KMS-11 (cell line): ENCODE measurements around the gene ADGRG6.

Source experiments
- H2AFZ ChIP-seq: fragments of 200-600 bp; sonication (generic); 2 replicates; pipeline ENCODE4 v1.6.1; 2016; ENCODE audit warnings: antibody characterized with exemption, mixed run types, low read depth
- H3K27ac ChIP-seq: fragments of 200-600 bp; sonication (generic); 2 replicates; pipeline ENCODE4 v1.6.1; 2016; ENCODE audit warnings: mild to moderate bottlenecking, mixed run types
- H3K27me3 ChIP-seq: fragments of 200-600 bp; sonication (generic); 2 replicates; pipeline ENCODE4 v1.6.1; 2017; ENCODE audit warnings: mild to moderate bottlenecking, low read depth, mixed run types, moderate library complexity; ENCODE audit not compliant: insufficient read depth
- H3K36me3 ChIP-seq: fragments of 200-600 bp; sonication (generic); 2 replicates; pipeline ENCODE4 v1.6.1; 2017; ENCODE audit warnings: mild to moderate bottlenecking, mixed run types; ENCODE audit not compliant: insufficient read depth
- H3K4me1 ChIP-seq: fragments of 200-600 bp; sonication (generic); 2 replicates; pipeline ENCODE4 v1.6.1; 2016; ENCODE audit warnings: mild to moderate bottlenecking, low read depth, mixed run types; ENCODE audit not compliant: poor library complexity, severe bottlenecking
- H3K4me2 ChIP-seq: fragments of 200-600 bp; sonication (generic); 2 replicates; pipeline ENCODE4 v1.7.0; 2016; ENCODE audit warnings: mild to moderate bottlenecking, mixed run types
- H3K4me3 ChIP-seq: fragments of 200-600 bp; sonication (generic); IDR thresholded peaks from 2 replicates; pipeline ENCODE4 v1.6.1; 2017; ENCODE audit warnings: low read depth, low read length, mixed read lengths; ENCODE audit not compliant: insufficient read depth
- H3K79me2 ChIP-seq: fragments of 200-600 bp; sonication (generic); 2 replicates; pipeline ENCODE4 v1.6.1; 2016; ENCODE audit warnings: low read depth, mixed run types; ENCODE audit not compliant: insufficient read depth
- H3K9ac ChIP-seq: fragments of 200-600 bp; sonication (generic); 2 replicates; pipeline ENCODE4 v1.6.1; 2016; ENCODE audit warnings: mild to moderate bottlenecking, mixed run types
- H4K20me1 ChIP-seq: fragments of 200-600 bp; sonication (generic); 2 replicates; pipeline ENCODE4 v1.6.1; 2016; ENCODE audit warnings: mild to moderate bottlenecking, mixed run types; ENCODE audit not compliant: insufficient read depth
- TF ChIP-seq, protein P1 (sequence below): fragments of 200-600 bp; sonication (generic); conservative IDR thresholded peaks from 2 replicates; pipeline ENCODE4 v1.6.1; 2017; ENCODE audit warnings: low read depth, mild to moderate bottlenecking, antibody characterized with exemption, low read length, moderate library complexity, mixed read lengths

Gene ADGRG6

DNA sequence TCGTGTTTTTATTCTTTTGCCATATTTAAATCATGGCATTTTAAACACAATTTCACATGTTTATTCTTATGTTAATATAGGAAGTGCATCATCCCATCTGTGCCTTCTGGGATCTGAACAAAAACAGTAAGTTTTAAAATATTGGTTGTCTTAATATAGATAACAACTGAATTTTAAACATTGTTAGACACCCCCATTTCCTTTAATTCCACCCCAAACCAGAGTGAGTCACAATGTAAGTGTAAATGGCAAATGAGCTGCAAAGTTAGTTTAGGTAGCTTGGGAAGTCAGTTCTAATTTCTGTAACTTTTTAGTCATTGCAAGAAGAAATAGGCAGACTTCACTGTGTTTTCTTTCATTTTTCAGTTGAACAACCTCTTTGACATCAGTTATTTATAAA, 108.0 kb downstream of the ADGRG6 start:
- H3K4me2 ChIP-seq: no peak overlapping the region
- H4K20me1 ChIP-seq: no peaks in the 10 kb centered on the region
- no peaks in the 10 kb centered on the region for H3K36me3 ChIP-seq
- no peak overlapping the region for H3K9ac ChIP-seq
- no peaks in the 10 kb centered on the region for H3K27me3 ChIP-seq
- no peak overlapping the region for H2AFZ ChIP-seq
- H3K27ac ChIP-seq: no peak overlapping the region
- TF ChIP-seq, protein P1, sequence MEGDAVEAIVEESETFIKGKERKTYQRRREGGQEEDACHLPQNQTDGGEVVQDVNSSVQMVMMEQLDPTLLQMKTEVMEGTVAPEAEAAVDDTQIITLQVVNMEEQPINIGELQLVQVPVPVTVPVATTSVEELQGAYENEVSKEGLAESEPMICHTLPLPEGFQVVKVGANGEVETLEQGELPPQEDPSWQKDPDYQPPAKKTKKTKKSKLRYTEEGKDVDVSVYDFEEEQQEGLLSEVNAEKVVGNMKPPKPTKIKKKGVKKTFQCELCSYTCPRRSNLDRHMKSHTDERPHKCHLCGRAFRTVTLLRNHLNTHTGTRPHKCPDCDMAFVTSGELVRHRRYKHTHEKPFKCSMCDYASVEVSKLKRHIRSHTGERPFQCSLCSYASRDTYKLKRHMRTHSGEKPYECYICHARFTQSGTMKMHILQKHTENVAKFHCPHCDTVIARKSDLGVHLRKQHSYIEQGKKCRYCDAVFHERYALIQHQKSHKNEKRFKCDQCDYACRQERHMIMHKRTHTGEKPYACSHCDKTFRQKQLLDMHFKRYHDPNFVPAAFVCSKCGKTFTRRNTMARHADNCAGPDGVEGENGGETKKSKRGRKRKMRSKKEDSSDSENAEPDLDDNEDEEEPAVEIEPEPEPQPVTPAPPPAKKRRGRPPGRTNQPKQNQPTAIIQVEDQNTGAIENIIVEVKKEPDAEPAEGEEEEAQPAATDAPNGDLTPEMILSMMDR: no peak
- no peak overlapping the region for H3K4me3 ChIP-seq
- no peaks in the 10 kb centered on the region for H3K4me1 ChIP-seq
- H3K79me2 ChIP-seq: no peaks in the 10 kb centered on the region

DNA sequence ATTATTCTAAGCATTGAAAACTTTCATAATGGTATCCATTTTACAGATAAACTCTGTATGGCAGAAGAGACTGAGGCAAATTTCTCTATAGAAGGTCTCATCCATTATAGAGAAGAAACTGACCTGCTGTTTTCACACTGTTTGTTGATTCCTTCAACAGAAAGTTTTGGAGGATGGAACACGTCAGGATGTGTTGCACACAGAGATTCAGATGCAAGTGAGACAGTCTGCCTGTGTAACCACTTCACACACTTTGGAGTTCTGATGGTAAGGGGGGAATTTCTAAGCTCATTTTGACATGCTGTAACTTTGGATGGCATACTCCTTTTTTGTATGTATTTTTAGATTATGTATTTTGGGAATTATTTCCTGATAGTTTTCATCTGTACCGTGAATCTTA, 109.3 kb downstream of the ADGRG6 start:
- Histone ChIP-seq H3K79me2 (no peaks in the 10 kb centered on the region), H3K27me3 (no peaks in the 10 kb centered on the region), H3K9ac (no peak overlapping the region), H3K4me3 (no peak overlapping the region), H3K4me2 (no peak overlapping the region), H3K36me3 (no peaks in the 10 kb centered on the region), H4K20me1 (no peaks in the 10 kb centered on the region), H3K27ac (no peak overlapping the region), H2AFZ (no peak overlapping the region), H3K4me1 (no peaks in the 10 kb centered on the region)
- TF ChIP-seq, protein P1: no peak

DNA sequence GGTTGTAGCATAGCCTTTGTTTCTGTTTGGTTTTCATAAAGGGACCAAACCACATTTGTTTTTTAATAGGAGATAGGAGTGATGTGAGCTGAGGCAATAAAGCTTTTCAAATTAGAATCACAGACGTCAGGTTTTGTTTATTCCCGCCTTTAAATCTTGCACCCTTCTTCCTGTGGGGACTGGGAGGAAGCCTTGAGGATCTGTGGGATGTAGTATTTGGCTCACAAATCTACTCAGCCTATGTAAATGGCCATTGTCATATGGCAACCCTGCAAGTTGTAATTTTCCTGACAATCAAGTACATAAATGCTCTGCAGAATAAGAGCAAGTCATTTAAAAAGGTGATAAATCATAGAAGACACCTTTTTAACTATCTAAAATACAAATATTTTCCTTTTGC, 110.4 kb downstream of the ADGRG6 start:
- Histone ChIP-seq H4K20me1 (no peaks in the 10 kb centered on the region), H3K79me2 (no peaks in the 10 kb centered on the region), H3K27ac (no peak overlapping the region), H3K27me3 (no peaks in the 10 kb centered on the region), H2AFZ (no peak overlapping the region), H3K4me2 (no peak overlapping the region), H3K36me3 (no peaks in the 10 kb centered on the region), H3K4me3 (no peak overlapping the region), H3K4me1 (no peaks in the 10 kb centered on the region), H3K9ac (no peak overlapping the region)
- TF ChIP-seq, protein P1: no peak

DNA sequence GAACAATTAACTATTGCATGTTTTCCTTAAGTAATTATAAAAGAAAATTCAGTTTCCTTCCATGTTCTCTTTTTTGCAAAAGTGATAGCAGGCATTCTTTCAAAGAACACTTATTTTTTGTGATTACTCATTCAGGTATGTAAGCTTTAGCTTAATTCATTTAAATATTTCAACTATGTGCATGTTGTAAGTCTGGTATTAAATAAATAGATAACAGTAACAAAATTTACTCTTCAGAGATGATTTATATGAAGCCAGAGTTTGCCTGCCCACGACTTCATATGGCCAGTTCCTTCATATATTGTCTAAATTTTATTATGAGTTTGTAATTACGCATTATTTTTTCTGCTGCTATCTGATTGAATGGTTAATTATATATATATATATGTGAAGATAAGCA, 110.9 kb downstream of the ADGRG6 start:
- Histone ChIP-seq H3K9ac (no peak overlapping the region), H3K4me1 (no peaks in the 10 kb centered on the region), H3K79me2 (no peaks in the 10 kb centered on the region), H2AFZ (no peak overlapping the region), H3K27me3 (no peaks in the 10 kb centered on the region), H3K36me3 (no peaks in the 10 kb centered on the region), H4K20me1 (no peaks in the 10 kb centered on the region), H3K4me3 (no peak overlapping the region), H3K27ac (no peak overlapping the region), H3K4me2 (no peak overlapping the region)
- TF ChIP-seq, protein P1: no peak
